HS-5 (cell line): ENCODE data around the gene UBAC2.
"Not testable (repeated sequence)": the region's sequence is repeated elsewhere in the genome, so short reads cannot be mapped to it uniquely, and the experiment has no call there.

Experiments used
- DNase-seq: peaks from one replicate; pipeline ENCODE4 v3.0.0-alpha.2; 2012; ENCODE audit warnings: low read depth

Gene UBAC2

GRCh38 chr13:99214731-99215130 is 14.1 kb downstream of the UBAC2 start:
- DNase-seq, result no peak

GRCh38 chr13:99215184-99215830 is 14.7 kb downstream of the UBAC2 start:
- DNase-seq, result no peak

GRCh38 chr13:99217461-99218110 is 16.9 kb downstream of the UBAC2 start:
- no peak for DNase-seq

GRCh38 chr13:99218126-99218525 is 17.5 kb downstream of the UBAC2 start:
- DNase-seq, result no peak

GRCh38 chr13:99218545-99218944 is 17.9 kb downstream of the UBAC2 start:
- no peak for DNase-seq

- no peak for DNase-seq
Observed at GRCh38 chr13:99218969-99219368, 18.3 kb downstream of the UBAC2 start.

GRCh38 chr13:99220199-99220935 is 19.7 kb downstream of the UBAC2 start:
- no peak for DNase-seq

- no peak for DNase-seq
Observed at GRCh38 chr13:99221567-99222239, 21.0 kb downstream of the UBAC2 start.

GRCh38 chr13:99223587-99223986 is 22.9 kb downstream of the UBAC2 start:
- no peak for DNase-seq

- no peak for DNase-seq
Observed at GRCh38 chr13:99224021-99224420, 23.4 kb downstream of the UBAC2 start.

- no peak for DNase-seq
Observed at GRCh38 chr13:99225078-99225477, 24.4 kb downstream of the UBAC2 start.

GRCh38 chr13:99226513-99226912 is 25.9 kb downstream of the UBAC2 start:
- DNase-seq, result no peak

- DNase-seq, result no peak
Observed at GRCh38 chr13:99227331-99227900, 26.8 kb downstream of the UBAC2 start.

GRCh38 chr13:99227909-99228688 is 27.4 kb downstream of the UBAC2 start:
- DNase-seq, result no peak

- DNase-seq, result peak; percentile 20
Observed at GRCh38 chr13:99228737-99229691, 28.4 kb downstream of the UBAC2 start.

- DNase-seq, result not testable (repeated sequence)
Observed at GRCh38 chr13:99230588-99230987, 29.9 kb downstream of the UBAC2 start.

GRCh38 chr13:99230991-99231390 is 30.3 kb downstream of the UBAC2 start:
- no peak for DNase-seq

GRCh38 chr13:99231721-99232120 is 31.1 kb downstream of the UBAC2 start:
- no peak for DNase-seq

- no peak for DNase-seq
Observed at GRCh38 chr13:99237981-99238662, 37.5 kb downstream of the UBAC2 start.

- DNase-seq, result no peak
Observed at GRCh38 chr13:99246100-99246499, 45.4 kb downstream of the UBAC2 start.
